ENCODE data around the gene NOP9. TPM values are rescaled to one million over a fixed set of nuclear protein-coding genes. Genes with fewer than 3 reads are reported as not detected.

NOP9 gene
- total and polyA plus RNA-seq, 9 of the 15 experiments (the other 6 are each of a cell fraction or from before 2014, with no cell fraction given) = 1.0 to 27.9 (median 15.1) TPM

GRCh38 chr14:24274101-24274543 is 25.5 kb upstream of the NOP9 start (continued):
- TF ChIP-seq MLX (CRISPR knock-in tag; conservative IDR thresholded peaks at IDR 0.05) (no peak), TCF3 (CRISPR knock-in tag; IDR thresholded peaks at IDR 0.05) (peak; percentile 80)

GRCh38 chr14:24277071-24277470 is 22.6 kb upstream of the NOP9 start:
- 71% methylated on average over 4 of the region's 6 CpGs for WGBS (ENCODE audit: insufficient coverage, low coverage, missing lambda C conversion rate)
- intact Hi-C loops (cut with micrococcal nuclease) = no loop called here
- DNase-seq (ENCODE audit: extremely low read depth in 1 of 4, low spot score in 3 of 4) = no peak
- in situ Hi-C loops (cut with MboI) = no loop called here
- no peak overlapping the region for H3K9ac ChIP-seq (ENCODE audit: insufficient read depth in 1 of 2, low read depth in 2 of 2, low read length in 2 of 2)
- no peak for ATAC-seq
- H3K4me1 ChIP-seq (replicated peaks in 1 of 2; ENCODE audit: control insufficient read depth in 2 of 2, insufficient read depth in 2 of 2, low read length in 2 of 2) = peaks cover 16 to 26% of the 10 kb centered on the region in 2 experiments; a peak in 4 of 5 replicates
- H3K9me3 ChIP-seq (replicated peaks; ENCODE audit: control insufficient read depth, insufficient read depth, low read depth, low read length) = no peaks in the 10 kb centered on the region
- TF ChIP-seq SIN3B (IDR thresholded peaks at IDR 0.05; ENCODE audit: low read depth) (no peak), ZNF143 (CRISPR knock-in tag; IDR thresholded peaks at IDR 0.05) (no peak), NFE2L1 (tag; IDR thresholded peaks at IDR 0.05; ENCODE audit: borderline replicate concordance, low read depth) (no peak), EWSR1 (IDR thresholded peaks at IDR 0.05; ENCODE audit: borderline replicate concordance, low read depth, partially characterized antibody) (no peak), MXD1 (CRISPR knock-in tag; IDR thresholded peaks at IDR 0.05; ENCODE audit: borderline replicate concordance, poor library complexity, severe bottlenecking) (no peak), ZNF778 (CRISPR knock-in tag; IDR thresholded peaks at IDR 0.05) (no peak), SIRT6 (IDR thresholded peaks at IDR 0.05; ENCODE audit: low read depth, low read length) (no peak), CC2D1A (IDR thresholded peaks at IDR 0.05) (no peak), ELF4 (CRISPR knock-in tag; IDR thresholded peaks at IDR 0.05) (no peak)
- peaks cover 2% of the 10 kb centered on the region for H3K9me1 ChIP-seq (ENCODE audit: control insufficient read depth, insufficient read depth, low read length)
- CTCF ChIA-PET (ENCODE audit: low intra/inter-chr PET ratio) = no interaction called here
- no peak overlapping the region for H3K27ac ChIP-seq (ENCODE audit: extremely low read depth, low read depth, low read length)
- FAIRE-seq = no peak
- no peaks in the 10 kb centered on the region for H3K27me3 ChIP-seq (ENCODE audit: control insufficient read depth in 2 of 2, insufficient read depth in 2 of 2, low read length in 2 of 2)
- no peak overlapping the region for H2AFZ ChIP-seq (ENCODE audit: low read depth, low read length)
- no peak overlapping the region for H3K4me3 ChIP-seq
- POLR2A ChIA-PET = no interaction called here
- no peaks in the 10 kb centered on the region for H3K79me2 ChIP-seq (ENCODE audit: control insufficient read depth, insufficient read depth, low read length)
- BruUV-seq (replicated peaks) = no TSS peak
- H3K36me3 ChIP-seq (ENCODE audit: control insufficient read depth, insufficient read depth, low read length) = no peaks in the 10 kb centered on the region; the same call in 2 of the 3 replicates
- H3K4me2 ChIP-seq (ENCODE audit: insufficient read depth, low read length) = no peak overlapping the region
- H4K20me1 ChIP-seq (replicated peaks; ENCODE audit: control insufficient read depth, insufficient read depth, low read length) = no peaks in the 10 kb centered on the region
